GM12878 (cell line): ENCODE data around the gene SPAG9.

ENCODE experiments used
- CHD1 ChIP-seq: IDR thresholded peaks from 2 replicates; pipeline ENCODE4 v1.6.1; 2012; ENCODE audit warnings: low read depth, low read length, improper control_type of control experiment
- CREB1 ChIP-seq: IDR thresholded peaks from 2 replicates; pipeline ENCODE4 v1.6.1; 2012; ENCODE audit warnings: low read depth, mild to moderate bottlenecking, inconsistent platforms
- DPF2 ChIP-seq: fragments of 450-650 bp; IDR thresholded peaks from 2 replicates; pipeline ENCODE4 v1.6.1; 2017; ENCODE audit warnings: mild to moderate bottlenecking
- POLR2A ChIP-seq: IDR thresholded peaks from 2 replicates; pipeline ENCODE4 v1.6.1; 2011; ENCODE audit warnings: low read depth, mild to moderate bottlenecking, low read length
- RAD21 ChIP-seq: IDR thresholded peaks from 2 replicates; pipeline ENCODE4 v1.6.1; 2011; ENCODE audit warnings: mild to moderate bottlenecking, low read depth, low read length, moderate library complexity; ENCODE audit not compliant: insufficient read depth
- RAD51 ChIP-seq: fragments of 450-650 bp; IDR thresholded peaks from 2 replicates; pipeline ENCODE4 v1.6.1; 2016; ENCODE audit warnings: moderate library complexity, mild to moderate bottlenecking, inconsistent platforms
- SIN3A ChIP-seq: IDR thresholded peaks from 2 replicates; pipeline ENCODE4 v1.6.1; 2012; ENCODE audit warnings: low read depth, low read length, improper control_type of control experiment
- SMAD1 ChIP-seq: fragments of 450-650 bp; IDR thresholded peaks from 2 replicates; pipeline ENCODE4 v1.6.1; 2018; ENCODE audit warnings: mild to moderate bottlenecking, low read depth; ENCODE audit not compliant: partially characterized antibody
- YY1 ChIP-seq: IDR thresholded peaks from 2 replicates; pipeline ENCODE4 v1.6.1; 2011; ENCODE audit warnings: low read depth, mild to moderate bottlenecking, low read length
- TF ChIP-seq, protein P1 (sequence below), 3 experiments: IDR thresholded peaks in 2 of 3; conservative IDR thresholded peaks in 1 of 3; 2 replicates each; pipeline ENCODE4 v1.5.1; 2011; ENCODE audit warnings: low read depth in 3 of 3, low read length in 3 of 3, mild to moderate bottlenecking in 3 of 3, control low read depth in 2 of 3, moderate library complexity in 2 of 3, inconsistent platforms in 1 of 3, mixed read lengths in 1 of 3; ENCODE audit not compliant: control insufficient read depth in 2 of 3, insufficient read depth in 1 of 3; ENCODE audit errors: extremely low read depth in 1 of 3
- TF ChIP-seq, protein P2 (sequence below): fragments of 450-650 bp; IDR thresholded peaks from 2 replicates; pipeline ENCODE4 v1.6.1; 2017; ENCODE audit warnings: borderline replicate concordance

DNA sequence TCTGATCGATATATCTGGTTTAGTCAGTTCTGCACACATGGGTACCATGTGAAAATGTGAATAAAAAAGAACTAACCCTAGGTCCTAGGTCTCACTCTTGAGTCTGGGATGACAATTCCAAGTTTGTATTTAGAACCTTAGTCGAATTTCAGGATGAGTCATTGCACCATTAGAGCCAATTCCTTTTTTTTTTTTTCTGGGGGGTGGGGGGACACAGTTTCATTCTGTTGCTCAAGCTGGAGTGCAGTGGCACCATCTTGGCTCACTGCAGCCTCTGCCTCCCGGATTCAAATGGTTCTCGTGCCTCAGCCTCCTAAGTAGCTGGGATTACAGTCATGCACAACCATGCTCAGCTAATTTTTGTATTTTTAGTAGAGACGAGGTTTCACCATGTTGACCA lies 41.6 kb downstream of the SPAG9 start:
- TF ChIP-seq RAD51 (no peak), CREB1 (no peak), SIN3A (no peak), YY1 (no peak), RAD21 (no peak), CHD1 (no peak), POLR2A (no peak), SMAD1 (no peak), DPF2 (no peak)
- TF ChIP-seq, protein P1, sequence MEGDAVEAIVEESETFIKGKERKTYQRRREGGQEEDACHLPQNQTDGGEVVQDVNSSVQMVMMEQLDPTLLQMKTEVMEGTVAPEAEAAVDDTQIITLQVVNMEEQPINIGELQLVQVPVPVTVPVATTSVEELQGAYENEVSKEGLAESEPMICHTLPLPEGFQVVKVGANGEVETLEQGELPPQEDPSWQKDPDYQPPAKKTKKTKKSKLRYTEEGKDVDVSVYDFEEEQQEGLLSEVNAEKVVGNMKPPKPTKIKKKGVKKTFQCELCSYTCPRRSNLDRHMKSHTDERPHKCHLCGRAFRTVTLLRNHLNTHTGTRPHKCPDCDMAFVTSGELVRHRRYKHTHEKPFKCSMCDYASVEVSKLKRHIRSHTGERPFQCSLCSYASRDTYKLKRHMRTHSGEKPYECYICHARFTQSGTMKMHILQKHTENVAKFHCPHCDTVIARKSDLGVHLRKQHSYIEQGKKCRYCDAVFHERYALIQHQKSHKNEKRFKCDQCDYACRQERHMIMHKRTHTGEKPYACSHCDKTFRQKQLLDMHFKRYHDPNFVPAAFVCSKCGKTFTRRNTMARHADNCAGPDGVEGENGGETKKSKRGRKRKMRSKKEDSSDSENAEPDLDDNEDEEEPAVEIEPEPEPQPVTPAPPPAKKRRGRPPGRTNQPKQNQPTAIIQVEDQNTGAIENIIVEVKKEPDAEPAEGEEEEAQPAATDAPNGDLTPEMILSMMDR (IDR thresholded peaks at IDR 0.05 in 2 of 3, conservative IDR thresholded peaks at IDR 0.05 in 1 of 3; ENCODE audit: control insufficient read depth in 2 of 3, extremely low read depth in 1 of 3, insufficient read depth in 1 of 3, low read depth in 3 of 3, low read length in 3 of 3), result no peak
- TF ChIP-seq, protein P2, sequence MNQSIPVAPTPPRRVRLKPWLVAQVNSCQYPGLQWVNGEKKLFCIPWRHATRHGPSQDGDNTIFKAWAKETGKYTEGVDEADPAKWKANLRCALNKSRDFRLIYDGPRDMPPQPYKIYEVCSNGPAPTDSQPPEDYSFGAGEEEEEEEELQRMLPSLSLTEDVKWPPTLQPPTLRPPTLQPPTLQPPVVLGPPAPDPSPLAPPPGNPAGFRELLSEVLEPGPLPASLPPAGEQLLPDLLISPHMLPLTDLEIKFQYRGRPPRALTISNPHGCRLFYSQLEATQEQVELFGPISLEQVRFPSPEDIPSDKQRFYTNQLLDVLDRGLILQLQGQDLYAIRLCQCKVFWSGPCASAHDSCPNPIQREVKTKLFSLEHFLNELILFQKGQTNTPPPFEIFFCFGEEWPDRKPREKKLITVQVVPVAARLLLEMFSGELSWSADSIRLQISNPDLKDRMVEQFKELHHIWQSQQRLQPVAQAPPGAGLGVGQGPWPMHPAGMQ, result no peak
